OCI-LY7 (cell line): ENCODE data around the gene F13A1.

Experiments used
- EZH2phosphoT487 ChIP-seq: fragments of 200-600 bp; sonication (generic); IDR thresholded peaks from 2 replicates; pipeline ENCODE4 v1.6.1; 2018; ENCODE audit warnings: low read depth, borderline replicate concordance, mild to moderate bottlenecking, mixed run types, antibody characterized with exemption, low read length, moderate library complexity, mixed read lengths
- TF ChIP-seq, protein P1 (sequence below): fragments of 200-600 bp; sonication (generic); conservative IDR thresholded peaks from 2 replicates; pipeline ENCODE4 v1.5.1; 2014; ENCODE audit warnings: mild to moderate bottlenecking, antibody characterized with exemption, low read length, moderate library complexity, mixed read lengths

DNA sequence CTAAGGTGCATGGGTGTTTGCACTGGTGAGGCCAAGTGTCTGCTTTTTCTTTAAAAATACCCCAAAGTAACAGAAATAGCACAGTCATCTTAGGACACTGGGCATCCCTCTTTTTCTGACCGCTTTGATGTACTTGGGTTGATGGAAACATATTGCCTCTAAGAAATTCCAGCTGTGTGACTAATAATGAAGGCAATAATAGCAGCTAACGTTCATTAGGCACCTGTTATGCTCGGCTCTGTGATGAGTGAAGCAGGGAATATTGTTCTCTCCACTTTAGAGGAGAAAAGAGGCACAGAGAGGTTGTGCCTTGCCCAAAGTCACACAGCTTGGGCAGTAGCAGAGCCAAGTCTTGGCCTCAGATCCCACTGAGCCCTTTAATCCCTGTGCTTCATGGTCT lies 100.7 kb downstream of the F13A1 start:
- TF ChIP-seq, protein P1, sequence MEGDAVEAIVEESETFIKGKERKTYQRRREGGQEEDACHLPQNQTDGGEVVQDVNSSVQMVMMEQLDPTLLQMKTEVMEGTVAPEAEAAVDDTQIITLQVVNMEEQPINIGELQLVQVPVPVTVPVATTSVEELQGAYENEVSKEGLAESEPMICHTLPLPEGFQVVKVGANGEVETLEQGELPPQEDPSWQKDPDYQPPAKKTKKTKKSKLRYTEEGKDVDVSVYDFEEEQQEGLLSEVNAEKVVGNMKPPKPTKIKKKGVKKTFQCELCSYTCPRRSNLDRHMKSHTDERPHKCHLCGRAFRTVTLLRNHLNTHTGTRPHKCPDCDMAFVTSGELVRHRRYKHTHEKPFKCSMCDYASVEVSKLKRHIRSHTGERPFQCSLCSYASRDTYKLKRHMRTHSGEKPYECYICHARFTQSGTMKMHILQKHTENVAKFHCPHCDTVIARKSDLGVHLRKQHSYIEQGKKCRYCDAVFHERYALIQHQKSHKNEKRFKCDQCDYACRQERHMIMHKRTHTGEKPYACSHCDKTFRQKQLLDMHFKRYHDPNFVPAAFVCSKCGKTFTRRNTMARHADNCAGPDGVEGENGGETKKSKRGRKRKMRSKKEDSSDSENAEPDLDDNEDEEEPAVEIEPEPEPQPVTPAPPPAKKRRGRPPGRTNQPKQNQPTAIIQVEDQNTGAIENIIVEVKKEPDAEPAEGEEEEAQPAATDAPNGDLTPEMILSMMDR, result no peak
- no peak for TF ChIP-seq EZH2phosphoT487
